DND-41 (cell line): ENCODE data around the gene TEX9.
"Not testable (repeated sequence)": the region's sequence is repeated elsewhere in the genome, so short reads cannot be mapped to it uniquely, and the experiment has no call there.

ENCODE experiments used
- EZH2 ChIP-seq: IDR thresholded peaks from 3 replicates; pipeline ENCODE4 v1.6.1; 2012; ENCODE audit warnings: borderline replicate concordance, low read depth, mild to moderate bottlenecking, moderate library complexity, low read length, inconsistent platforms; ENCODE audit not compliant: severe bottlenecking
- TF ChIP-seq, protein P1 (sequence below): IDR thresholded peaks from 2 replicates; pipeline ENCODE4 v1.5.1; 2012; ENCODE audit warnings: borderline replicate concordance, low read length, moderate library complexity, mild to moderate bottlenecking; ENCODE audit not compliant: poor library complexity, severe bottlenecking; ENCODE audit errors: extremely low read depth

DNA sequence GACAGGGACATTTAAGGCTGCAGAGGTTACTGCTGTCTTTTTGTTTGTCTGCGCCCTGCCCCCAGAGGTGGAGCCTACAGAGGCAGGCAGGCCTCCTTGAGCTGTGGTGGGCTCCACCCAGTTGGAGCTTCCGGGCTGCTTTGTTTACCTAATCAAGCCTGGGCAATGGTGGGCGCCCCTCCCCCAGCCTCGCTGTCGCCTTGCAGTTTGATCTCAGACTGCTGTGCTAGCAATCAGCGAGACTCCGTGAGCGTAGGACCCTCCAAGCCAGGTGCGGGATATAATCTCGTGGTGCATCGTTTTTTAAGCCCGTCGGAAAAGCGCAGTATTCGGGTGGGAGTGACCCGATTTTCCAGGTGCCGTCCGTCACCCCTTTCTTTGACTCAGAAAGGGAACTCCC, 48.7 kb upstream of the TEX9 start:
- TF ChIP-seq EZH2: not testable (repeated sequence)
- TF ChIP-seq, protein P1, sequence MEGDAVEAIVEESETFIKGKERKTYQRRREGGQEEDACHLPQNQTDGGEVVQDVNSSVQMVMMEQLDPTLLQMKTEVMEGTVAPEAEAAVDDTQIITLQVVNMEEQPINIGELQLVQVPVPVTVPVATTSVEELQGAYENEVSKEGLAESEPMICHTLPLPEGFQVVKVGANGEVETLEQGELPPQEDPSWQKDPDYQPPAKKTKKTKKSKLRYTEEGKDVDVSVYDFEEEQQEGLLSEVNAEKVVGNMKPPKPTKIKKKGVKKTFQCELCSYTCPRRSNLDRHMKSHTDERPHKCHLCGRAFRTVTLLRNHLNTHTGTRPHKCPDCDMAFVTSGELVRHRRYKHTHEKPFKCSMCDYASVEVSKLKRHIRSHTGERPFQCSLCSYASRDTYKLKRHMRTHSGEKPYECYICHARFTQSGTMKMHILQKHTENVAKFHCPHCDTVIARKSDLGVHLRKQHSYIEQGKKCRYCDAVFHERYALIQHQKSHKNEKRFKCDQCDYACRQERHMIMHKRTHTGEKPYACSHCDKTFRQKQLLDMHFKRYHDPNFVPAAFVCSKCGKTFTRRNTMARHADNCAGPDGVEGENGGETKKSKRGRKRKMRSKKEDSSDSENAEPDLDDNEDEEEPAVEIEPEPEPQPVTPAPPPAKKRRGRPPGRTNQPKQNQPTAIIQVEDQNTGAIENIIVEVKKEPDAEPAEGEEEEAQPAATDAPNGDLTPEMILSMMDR: not testable (repeated sequence)
